Erythroblast (primary cell): ENCODE results near the gene BMPR1B.

Source experiments
- GATA1 ChIP-seq: IDR thresholded peaks from 2 replicates; pipeline ENCODE4 v1.6.1; 2011; ENCODE audit warnings: low read depth, mild to moderate bottlenecking, control low read depth, low read length, moderate library complexity
- POLR2A ChIP-seq: IDR thresholded peaks from 2 replicates; pipeline ENCODE4 v1.6.1; 2011; ENCODE audit warnings: mild to moderate bottlenecking, low read length

- TF ChIP-seq POLR2A (no peak), GATA1 (no peak)
Observed at GRCh38 chr4:94849901-94850300, 92.1 kb downstream of the BMPR1B start.
